Suprapubic skin (tissue), 4 donors: ENCODE data around the gene EXOC2. TPM values are rescaled to one million over a fixed set of nuclear protein-coding genes. Genes with fewer than 3 reads are reported as not detected.

Source experiments
- DNase-seq, 2 donors: peaks; one replicate each; pipeline ENCODE4 v3.0.0-alpha.2; 2019; ENCODE audit warnings: low spot score in 2 of 2
- H3K27ac ChIP-seq: fragments of 200-600 bp; sonication (generic); one replicate; pipeline ENCODE4 v1.5.1; 2019
- H3K27me3 ChIP-seq: fragments of 200-600 bp; sonication (generic); one replicate; pipeline ENCODE4 v1.5.1; 2019
- H3K36me3 ChIP-seq: fragments of 200-600 bp; sonication (generic); one replicate; pipeline ENCODE4 v1.5.1; 2019
- H3K4me1 ChIP-seq: fragments of 200-600 bp; sonication (generic); one replicate; pipeline ENCODE4 v1.5.1; 2019
- H3K4me3 ChIP-seq: fragments of 200-600 bp; sonication (generic); one replicate; pipeline ENCODE4 v1.5.1; 2019; ENCODE audit warnings: mild to moderate bottlenecking
- H3K9me3 ChIP-seq: fragments of 200-600 bp; sonication (generic); one replicate; pipeline ENCODE4 v1.5.1; 2019
- CTCF ChIP-seq, 2 donors: fragments of 200-600 bp in 1 of 2; fragments of 450-650 bp in 1 of 2; sonication (generic) in 1 of 2; IDR thresholded peaks; one replicate each; pipeline ENCODE4 v1.5.1; 2016 to 2019; ENCODE audit warnings: antibody characterized with exemption in 2 of 2, mild to moderate bottlenecking in 1 of 2, moderate library complexity in 1 of 2
- EP300 ChIP-seq: sonication (generic); formaldehyde crosslinking; IDR thresholded peaks from one replicate; pipeline ENCODE4 v1.6.1; 2017; ENCODE audit warnings: antibody characterized with exemption
- POLR2A ChIP-seq, 2 donors: fragments of 450-650 bp; IDR thresholded peaks; one replicate each; pipeline ENCODE4 v1.6.1; 2017; ENCODE audit warnings: antibody characterized with exemption in 2 of 2, mild to moderate bottlenecking in 2 of 2, moderate library complexity in 2 of 2
- POLR2AphosphoS5 ChIP-seq, 3 donors: sonication (generic); formaldehyde crosslinking; IDR thresholded peaks; one replicate each; pipeline ENCODE4 v1.6.1; 2017; ENCODE audit warnings: antibody characterized with exemption in 3 of 3
- WGBS: methylation state at CpG from one replicate; pipeline ENCODE4 v1.1.5; 2018; 5-methylcytosine and 5-hydroxymethylcytosine counted together
- total RNA-seq, 4 donors: library from RNA; depleted of rRNA; stranded (reverse); fragments of >200 nt; gene quantifications; one replicate each; pipeline ENCODE4 v1.1.0, GENCODE V29; 2016

Gene EXOC2
- total RNA-seq, 4 donors from 2014 or later, result 17.7 to 28.1 (median 20.3) TPM

- no peaks in the 10 kb centered on the region for H3K9me3 ChIP-seq
- 69% methylated on average over 16 of the region's 16 CpGs for WGBS
Observed at GRCh38 chr6:470901-471448, 222.0 kb downstream of the EXOC2 start.

GRCh38 chr6:470051-470900 lies 222.7 kb downstream of the EXOC2 start:
- DNase-seq, result no peak
- 88% methylated on average over 24 of the region's 25 CpGs for WGBS
- H3K9me3 ChIP-seq, result no peaks in the 10 kb centered on the region

More at GRCh38 chr6:470901-471448, 222.0 kb downstream of the EXOC2 start:
- no peak for DNase-seq
- TF ChIP-seq POLR2AphosphoS5 (IDR thresholded peaks at IDR 0.05), result no peak
- no peak for TF ChIP-seq POLR2A (IDR thresholded peaks at IDR 0.05)
- TF ChIP-seq EP300, result no peak
- no peak for TF ChIP-seq CTCF (IDR thresholded peaks at IDR 0.05)
- Histone ChIP-seq H3K27me3 (peaks cover 9% of the 10 kb centered on the region), H3K36me3 (no peaks in the 10 kb centered on the region), H3K4me1 (no peaks in the 10 kb centered on the region), H3K4me3 (no peak overlapping the region), H3K27ac (no peak overlapping the region)

GRCh38 chr6:467671-468082 lies 225.3 kb downstream of the EXOC2 start:
- Histone ChIP-seq H3K27ac (no peak overlapping the region), H3K4me1 (no peaks in the 10 kb centered on the region), H3K4me3 (no peak overlapping the region), H3K36me3 (no peaks in the 10 kb centered on the region), H3K9me3 (no peaks in the 10 kb centered on the region), H3K27me3 (peaks cover 18% of the 10 kb centered on the region)
- TF ChIP-seq CTCF (IDR thresholded peaks at IDR 0.05), result no peak
- no peak for TF ChIP-seq POLR2AphosphoS5 (IDR thresholded peaks at IDR 0.05)
- TF ChIP-seq POLR2A (IDR thresholded peaks at IDR 0.05), result no peak
- no peak for TF ChIP-seq EP300
- WGBS, result 90% methylated on average over 15 of the region's 15 CpGs
- DNase-seq, result no peak

More at GRCh38 chr6:470051-470900, 222.7 kb downstream of the EXOC2 start:
- Histone ChIP-seq H3K27me3 (peaks cover 9% of the 10 kb centered on the region), H3K4me3 (no peak overlapping the region), H3K4me1 (no peaks in the 10 kb centered on the region), H3K36me3 (no peaks in the 10 kb centered on the region), H3K27ac (no peak overlapping the region)
- TF ChIP-seq EP300, result no peak

- Histone ChIP-seq H3K4me1 (no peaks in the 10 kb centered on the region), H3K27me3 (peaks cover 22% of the 10 kb centered on the region), H3K4me3 (no peak overlapping the region), H3K36me3 (no peaks in the 10 kb centered on the region), H3K9me3 (no peaks in the 10 kb centered on the region), H3K27ac (no peak overlapping the region)
- 85% methylated on average over 11 of the region's 11 CpGs for WGBS
- no peak for TF ChIP-seq POLR2AphosphoS5 (IDR thresholded peaks at IDR 0.05)
- no peak for TF ChIP-seq CTCF (IDR thresholded peaks at IDR 0.05)
- TF ChIP-seq EP300, result no peak
- no peak for TF ChIP-seq POLR2A (IDR thresholded peaks at IDR 0.05)
- DNase-seq, result no peak
Observed at GRCh38 chr6:467111-467510, 225.8 kb downstream of the EXOC2 start.

- Histone ChIP-seq H3K4me1 (no peaks in the 10 kb centered on the region), H3K9me3 (no peaks in the 10 kb centered on the region), H3K27ac (no peak overlapping the region), H3K4me3 (no peak overlapping the region), H3K36me3 (no peaks in the 10 kb centered on the region), H3K27me3 (peaks cover 22% of the 10 kb centered on the region)
- TF ChIP-seq POLR2AphosphoS5 (IDR thresholded peaks at IDR 0.05) (no peak), EP300 (no peak), CTCF (IDR thresholded peaks at IDR 0.05) (no peak), POLR2A (IDR thresholded peaks at IDR 0.05) (no peak)
- 86% methylated on average over 18 of the region's 18 CpGs for WGBS
- no peak for DNase-seq
Observed at GRCh38 chr6:466564-466963, 226.4 kb downstream of the EXOC2 start.
